Measurements from ENCODE around the gene CFAP43.

GRCh38 chr10:104199567-104199966, 32.6 kb downstream of the CFAP43 start:
- TF ChIP-seq, protein P1, sequence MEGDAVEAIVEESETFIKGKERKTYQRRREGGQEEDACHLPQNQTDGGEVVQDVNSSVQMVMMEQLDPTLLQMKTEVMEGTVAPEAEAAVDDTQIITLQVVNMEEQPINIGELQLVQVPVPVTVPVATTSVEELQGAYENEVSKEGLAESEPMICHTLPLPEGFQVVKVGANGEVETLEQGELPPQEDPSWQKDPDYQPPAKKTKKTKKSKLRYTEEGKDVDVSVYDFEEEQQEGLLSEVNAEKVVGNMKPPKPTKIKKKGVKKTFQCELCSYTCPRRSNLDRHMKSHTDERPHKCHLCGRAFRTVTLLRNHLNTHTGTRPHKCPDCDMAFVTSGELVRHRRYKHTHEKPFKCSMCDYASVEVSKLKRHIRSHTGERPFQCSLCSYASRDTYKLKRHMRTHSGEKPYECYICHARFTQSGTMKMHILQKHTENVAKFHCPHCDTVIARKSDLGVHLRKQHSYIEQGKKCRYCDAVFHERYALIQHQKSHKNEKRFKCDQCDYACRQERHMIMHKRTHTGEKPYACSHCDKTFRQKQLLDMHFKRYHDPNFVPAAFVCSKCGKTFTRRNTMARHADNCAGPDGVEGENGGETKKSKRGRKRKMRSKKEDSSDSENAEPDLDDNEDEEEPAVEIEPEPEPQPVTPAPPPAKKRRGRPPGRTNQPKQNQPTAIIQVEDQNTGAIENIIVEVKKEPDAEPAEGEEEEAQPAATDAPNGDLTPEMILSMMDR (conservative IDR thresholded peaks at IDR 0.05; ENCODE audit: low read length) = no peak
- TF ChIP-seq EZH2phosphoT487 (IDR thresholded peaks at IDR 0.05; ENCODE audit: borderline replicate concordance, low read depth, low read length) = no peak

Data from OCI-LY7 (cell line).